Measurements from ENCODE around the gene ADCY7.
"Not testable (repeated sequence)": the region's sequence is repeated elsewhere in the genome, so short reads cannot be mapped to it uniquely, and the experiment has no call there.

The ADCY7 gene

DNA sequence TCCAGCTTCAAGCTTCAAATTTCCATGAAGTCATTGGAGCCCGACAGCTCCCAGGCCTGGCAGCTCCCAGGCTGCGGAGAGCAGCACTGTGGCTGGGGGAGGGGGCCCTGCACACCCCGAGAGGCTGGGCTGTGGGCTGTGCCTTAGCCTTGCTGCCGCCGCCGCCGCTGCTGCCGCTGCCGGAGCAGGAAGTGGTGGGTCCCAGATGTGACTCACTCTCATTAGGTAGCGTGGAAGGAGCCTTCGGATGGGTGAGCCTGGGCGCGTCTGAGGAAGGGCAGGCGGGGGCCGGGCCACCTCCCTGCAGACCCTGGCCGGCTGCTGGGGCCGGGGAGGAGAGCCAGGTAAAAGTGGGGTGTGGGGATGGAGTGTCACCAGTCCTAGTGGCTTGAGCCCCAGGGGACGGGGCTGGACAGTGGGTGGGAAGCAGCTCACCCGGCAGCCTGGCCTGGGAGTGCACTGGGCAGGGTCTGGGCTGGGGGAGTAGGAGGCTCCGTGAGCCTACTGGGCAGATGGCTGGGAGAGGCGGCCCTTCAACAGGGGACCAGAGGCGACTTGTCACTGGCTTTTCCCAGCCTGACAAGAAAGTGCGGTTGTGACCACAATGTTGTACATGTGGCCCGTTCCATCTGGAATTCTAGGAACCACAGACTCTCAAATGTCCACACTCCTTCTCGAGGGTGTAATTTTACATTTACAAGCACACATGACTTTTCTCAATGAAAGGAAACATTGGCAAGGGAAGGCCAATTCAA lies at the start of gene ADCY7:
Gene ADCY7 (plus strand): TSS at position 215 of the 755 bp plus-strand sequence. CDS start 21,629 bp downstream, outside the sequence.
- DNase-seq = peak; percentile 47 to 81 (median 66)

- no peak for DNase-seq
Observed at GRCh38 chr16:50219402-50219975, 46.9 kb upstream of the ADCY7 start.

DNA sequence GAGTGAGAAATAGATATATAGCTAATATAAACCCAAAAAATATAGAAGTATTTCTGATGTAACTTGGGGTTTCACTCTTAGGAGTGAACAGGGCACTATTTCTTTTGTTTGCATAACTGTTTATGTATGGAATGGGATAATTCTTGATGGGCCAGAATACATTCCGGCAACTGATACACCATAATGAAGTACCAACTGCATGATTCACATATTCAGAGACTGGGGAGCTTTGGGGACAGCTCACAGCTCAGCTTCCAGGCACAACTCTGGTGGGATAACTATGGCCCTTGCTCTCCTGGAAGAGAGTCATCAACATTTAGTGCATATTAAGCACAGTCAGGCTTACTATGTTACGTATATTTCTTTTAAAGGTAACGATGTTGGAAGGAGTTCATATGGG lies 42.1 kb upstream of the ADCY7 start:
- no peak for DNase-seq

DNA sequence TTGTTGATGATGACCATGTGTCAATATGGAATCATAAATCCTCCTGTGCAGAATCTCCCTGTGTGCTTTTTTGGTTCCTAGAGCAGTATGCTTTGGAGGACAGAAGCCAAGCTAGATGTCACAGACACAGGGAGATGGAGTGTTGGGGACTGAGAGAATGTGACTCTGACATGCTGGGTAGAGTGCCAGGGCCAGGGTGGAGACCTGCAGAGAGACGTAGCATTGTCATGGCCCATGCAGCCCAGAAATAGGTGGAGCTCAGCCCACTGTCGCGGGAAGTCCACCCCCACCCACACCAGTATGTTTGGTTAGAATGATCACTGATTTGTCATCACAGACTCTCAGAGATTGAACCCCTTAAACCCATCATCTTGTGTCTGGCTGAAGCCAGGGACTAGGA lies 39.2 kb upstream of the ADCY7 start:
- DNase-seq = no peak

- DNase-seq = no peak
Observed at GRCh38 chr16:50227665-50228064, 38.7 kb upstream of the ADCY7 start.

- DNase-seq = no peak
Observed at GRCh38 chr16:50228364-50228868, 37.9 kb upstream of the ADCY7 start.

GRCh38 chr16:50229149-50229726 lies 37.1 kb upstream of the ADCY7 start:
- no peak for DNase-seq

DNA sequence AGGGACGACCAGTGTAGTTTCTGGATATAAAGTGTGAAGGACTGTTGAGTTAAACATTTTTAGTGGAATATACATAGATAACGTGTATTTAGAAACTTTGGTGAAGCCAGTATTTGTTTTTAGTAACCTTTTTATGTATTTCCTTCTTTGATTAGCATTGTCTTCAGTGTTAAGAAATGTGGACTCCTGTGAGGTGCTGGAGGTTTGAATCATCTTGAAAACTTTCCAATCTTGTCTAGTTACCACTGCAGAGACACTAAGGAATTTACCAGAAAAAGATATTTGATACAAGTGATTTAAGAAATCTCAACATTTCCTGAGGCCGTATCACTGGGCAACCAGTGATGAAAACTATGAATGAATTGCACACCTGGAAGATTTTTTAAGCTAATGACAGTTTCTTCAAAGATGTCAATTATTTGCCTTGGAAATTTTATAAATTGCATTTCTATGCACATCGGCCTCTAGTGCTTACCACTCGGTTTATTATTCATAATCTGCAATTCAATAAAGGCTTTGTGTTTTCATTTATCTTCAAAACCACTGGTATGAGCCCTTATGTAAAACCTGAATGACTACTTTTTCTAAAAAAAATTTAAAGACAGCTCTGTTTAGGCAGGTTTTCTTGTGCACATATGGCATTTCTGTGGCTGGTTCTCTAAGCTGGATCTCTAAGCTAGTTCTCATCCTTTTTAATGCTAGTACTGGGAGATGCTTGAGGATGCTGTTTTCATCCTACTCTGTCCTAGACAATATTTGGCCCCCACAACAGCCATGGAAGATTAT lies 31.4 kb upstream of the ADCY7 start:
- DNase-seq = no peak

DNA sequence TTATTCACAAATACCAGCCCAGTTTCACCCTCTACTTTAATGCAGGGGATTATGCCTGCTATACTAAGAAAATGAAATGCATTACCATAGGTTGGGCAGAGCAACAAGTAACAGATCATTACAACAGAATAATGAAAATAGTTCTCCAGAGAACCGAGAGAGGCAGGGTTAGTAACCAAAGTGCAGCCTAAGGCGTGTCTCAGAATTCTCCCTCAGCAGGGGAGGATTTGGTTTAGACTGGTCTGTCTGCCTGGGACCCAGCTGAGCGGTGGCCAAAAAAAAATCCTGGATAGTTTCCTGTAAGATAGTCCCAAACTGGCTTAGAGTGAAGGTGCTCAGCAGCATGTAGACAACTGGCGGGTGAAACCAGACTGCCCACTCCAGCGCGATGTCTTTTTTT lies 30.8 kb upstream of the ADCY7 start:
- DNase-seq = no peak

GRCh38 chr16:50238314-50238713 lies 28.0 kb upstream of the ADCY7 start:
- DNase-seq = no peak

DNA sequence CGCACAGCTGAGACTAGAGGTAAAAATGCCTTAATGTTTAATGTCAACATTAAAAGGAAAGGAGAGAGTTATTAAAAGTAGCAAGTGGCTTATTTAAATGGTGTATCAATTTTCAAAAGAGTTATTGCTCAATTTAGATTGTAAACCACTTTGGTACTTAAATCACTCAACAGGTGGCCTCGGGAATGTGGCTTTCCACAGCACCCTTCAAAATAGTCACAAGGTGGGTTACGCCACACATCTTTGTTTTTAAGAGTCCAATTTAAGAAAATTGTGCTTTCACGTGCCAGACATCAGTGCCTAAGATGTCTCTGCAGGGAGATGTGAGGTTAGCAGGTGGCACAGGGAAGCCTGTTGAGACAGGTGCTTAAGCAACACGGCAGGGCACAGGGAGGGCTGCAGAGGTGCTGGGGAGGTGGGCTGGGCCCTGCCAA lies 27.5 kb upstream of the ADCY7 start:
- DNase-seq = no peak

GRCh38 chr16:50243024-50243423 lies 23.3 kb upstream of the ADCY7 start:
- DNase-seq = not testable (repeated sequence)

DNA sequence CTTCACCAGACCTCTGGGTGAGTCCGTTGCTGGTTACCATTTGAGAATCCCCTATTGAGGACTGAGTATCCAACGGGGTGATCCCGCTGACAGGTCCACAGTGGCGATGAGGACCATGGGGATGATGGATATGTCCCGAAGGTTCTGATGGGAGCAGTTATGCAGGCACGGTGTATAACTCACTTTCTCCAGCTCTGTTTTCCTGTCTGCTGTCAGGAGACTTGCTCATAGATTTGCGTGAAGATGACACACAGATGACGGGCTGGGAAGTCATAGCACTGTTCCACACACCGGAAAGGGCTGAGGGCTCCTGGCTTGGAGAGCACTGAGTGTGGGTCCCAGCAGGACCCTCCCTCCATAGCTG lies 22.2 kb upstream of the ADCY7 start:
- DNase-seq = no peak

GRCh38 chr16:50244504-50245416 lies 21.6 kb upstream of the ADCY7 start:
- DNase-seq = no peak

DNA sequence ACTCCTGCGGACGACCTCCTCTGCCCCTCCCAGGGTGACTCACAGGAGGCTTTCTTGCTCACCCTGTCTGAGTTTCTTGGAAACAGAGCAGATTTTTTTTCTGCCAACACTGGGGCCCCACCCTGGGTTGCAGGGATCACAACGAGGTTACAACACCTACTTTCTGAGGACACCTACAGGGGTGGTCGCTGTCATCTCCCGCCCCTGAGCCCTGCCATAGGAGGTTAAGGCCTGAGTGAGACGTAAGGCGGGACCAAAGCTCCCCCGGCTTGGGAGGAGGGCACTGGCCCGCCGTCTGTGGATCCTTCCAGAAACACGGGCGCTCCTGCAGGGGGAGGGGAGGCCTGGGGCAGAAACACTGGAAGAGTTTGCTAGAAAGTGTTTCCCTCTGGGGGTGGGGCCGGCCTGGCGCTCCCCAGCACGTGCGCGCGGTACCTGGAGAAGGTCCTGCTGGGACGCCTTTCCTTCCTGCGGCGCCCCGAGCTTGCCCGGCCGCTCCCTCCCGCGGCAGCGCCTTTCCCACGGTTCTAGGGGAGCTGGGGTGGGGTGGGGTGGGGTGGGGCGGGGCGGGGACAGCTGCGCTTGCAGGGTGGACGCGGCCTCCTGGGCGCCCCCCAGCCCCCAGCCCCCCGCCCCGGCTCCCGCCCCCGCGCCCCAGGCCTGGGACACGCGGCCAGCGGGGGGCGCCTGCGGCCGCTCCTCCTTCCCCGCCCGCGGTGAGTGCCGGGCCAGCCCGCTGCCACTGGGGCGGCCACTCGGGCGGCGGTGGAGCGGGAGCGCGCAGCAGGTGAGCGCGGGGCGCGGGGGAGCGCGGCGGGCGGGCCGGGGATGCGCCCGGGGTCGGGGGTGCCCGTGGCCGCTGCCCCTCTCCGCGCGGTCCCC lies 20.7 kb upstream of the ADCY7 start:
- DNase-seq = peak in 1 of 4 experiments; percentile 30

- no peak for DNase-seq
Observed at GRCh38 chr16:50246299-50247122, 19.8 kb upstream of the ADCY7 start.

- no peak for DNase-seq
Observed at GRCh38 chr16:50247123-50247905, 19.0 kb upstream of the ADCY7 start.

GRCh38 chr16:50247906-50248608 lies 18.3 kb upstream of the ADCY7 start:
- no peak for DNase-seq

DNA sequence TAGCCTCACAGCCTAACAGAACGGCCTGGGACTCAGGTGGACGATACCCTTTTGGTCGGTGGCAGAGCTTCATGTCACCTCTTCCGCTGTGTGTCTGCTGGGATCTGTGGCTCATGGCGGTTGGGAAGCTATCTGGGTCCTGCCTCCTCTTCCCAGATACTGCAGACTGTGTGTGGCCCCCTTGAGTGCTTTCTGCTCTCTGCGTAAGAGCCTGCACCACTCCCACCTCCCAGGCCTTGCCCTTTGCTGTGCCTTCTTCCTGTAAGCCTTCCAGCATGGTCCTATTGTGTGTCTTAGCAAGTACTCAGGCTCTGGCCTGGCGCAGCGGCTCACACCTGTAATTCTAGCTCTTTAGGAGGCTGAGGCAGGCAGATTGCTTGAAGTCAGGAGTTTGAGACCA lies 17.5 kb upstream of the ADCY7 start:
- DNase-seq = no peak

Measured in activated naive CD4-positive, alpha-beta T cell (primary cell).